T-helper 9 cell (primary cell): ENCODE results near the gene PDCD6IP.
"Not testable (repeated sequence)": the region's sequence is repeated elsewhere in the genome, so short reads cannot be mapped to it uniquely, and the experiment has no call there.

Source experiments
- DNase-seq: peaks from one replicate; pipeline ENCODE4 v3.0.0-alpha.2; 2020

The PDCD6IP gene

GRCh38 chr3:33792167-33792892 is 6.1 kb upstream of the PDCD6IP start:
- no peak for DNase-seq

GRCh38 chr3:33795131-33795530 is 3.3 kb upstream of the PDCD6IP start:
- no peak for DNase-seq

GRCh38 chr3:33795856-33796536 is 2.4 kb upstream of the PDCD6IP start:
- DNase-seq = no peak

GRCh38 chr3:33798113-33798417 is 365 bp upstream of the PDCD6IP start:
- DNase-seq = no peak

- no peak for DNase-seq
Measured at GRCh38 chr3:33799202-33799551, 747 bp downstream of the PDCD6IP start.

- DNase-seq = no peak
Measured at GRCh38 chr3:33803252-33803651, 4.8 kb downstream of the PDCD6IP start.

- no peak for DNase-seq
Measured at GRCh38 chr3:33803894-33804526, 5.6 kb downstream of the PDCD6IP start.

GRCh38 chr3:33807191-33807590 is 8.8 kb downstream of the PDCD6IP start:
- no peak for DNase-seq

- DNase-seq = no peak
Measured at GRCh38 chr3:33808559-33808958, 10.1 kb downstream of the PDCD6IP start.

GRCh38 chr3:33810545-33810944 is 12.1 kb downstream of the PDCD6IP start:
- DNase-seq = no peak

GRCh38 chr3:33821989-33822388 is 23.6 kb downstream of the PDCD6IP start:
- DNase-seq = no peak

GRCh38 chr3:33823821-33824220 is 25.4 kb downstream of the PDCD6IP start:
- DNase-seq = no peak

- DNase-seq = no peak
Measured at GRCh38 chr3:33825111-33825510, 26.7 kb downstream of the PDCD6IP start.

- DNase-seq = no peak
Measured at GRCh38 chr3:33826206-33826605, 27.8 kb downstream of the PDCD6IP start.

GRCh38 chr3:33826688-33827087 is 28.3 kb downstream of the PDCD6IP start:
- DNase-seq = no peak

GRCh38 chr3:33829720-33830119 is 31.3 kb downstream of the PDCD6IP start:
- no peak for DNase-seq

GRCh38 chr3:33831053-33831452 is 32.6 kb downstream of the PDCD6IP start:
- DNase-seq = no peak

GRCh38 chr3:33833408-33834095 is 35.1 kb downstream of the PDCD6IP start:
- DNase-seq = no peak

- DNase-seq = no peak
Measured at GRCh38 chr3:33834096-33834453, 35.6 kb downstream of the PDCD6IP start.

GRCh38 chr3:33837182-33837581 is 38.8 kb downstream of the PDCD6IP start:
- not testable (repeated sequence) for DNase-seq

GRCh38 chr3:33839283-33839682 is 40.9 kb downstream of the PDCD6IP start:
- no peak for DNase-seq

GRCh38 chr3:33840179-33840578 is 41.7 kb downstream of the PDCD6IP start:
- DNase-seq = no peak

GRCh38 chr3:33848624-33849347 is 50.4 kb downstream of the PDCD6IP start:
- no peak for DNase-seq
